ENCODE results near the gene OR6V1. TPM values are rescaled to one million over a fixed set of nuclear protein-coding genes. Genes with fewer than 3 reads are reported as not detected.

Gene OR6V1
- polyA plus RNA-seq, 3 donors: not detected

DNA sequence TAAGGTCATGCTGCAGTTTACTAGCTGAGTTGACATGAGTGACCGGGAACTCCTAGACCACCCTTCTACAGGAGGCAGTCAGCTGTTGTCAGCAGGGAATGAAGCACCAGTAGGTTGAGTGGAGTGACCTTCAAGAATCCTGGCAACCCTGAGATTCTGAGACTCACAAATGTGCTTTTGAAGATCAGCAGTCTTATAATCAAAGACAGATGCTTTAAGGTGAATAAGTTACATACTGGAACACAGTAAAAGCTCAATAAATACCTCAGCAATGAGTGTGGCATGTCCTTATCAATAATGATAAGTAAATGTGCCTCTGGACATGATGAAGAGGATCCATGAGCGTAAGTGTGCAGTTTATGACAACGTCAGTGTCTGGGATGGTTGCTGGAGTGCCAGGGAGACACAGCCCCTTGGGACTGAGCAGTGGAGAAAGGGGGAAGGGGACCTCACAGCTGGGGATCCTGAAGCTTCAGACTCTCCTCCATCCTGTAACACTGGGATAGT is 11.9 kb upstream of the OR6V1 start:
- intact Hi-C loops (cut with micrococcal nuclease): no loop called here
- no peaks in the 10 kb centered on the region for H3K27me3 ChIP-seq (ENCODE audit: control insufficient read depth in 2 of 2, insufficient read depth in 2 of 2, low read length in 2 of 2)
- no peak overlapping the region for H3K27ac Mint-ChIP-seq
- H3K9ac ChIP-seq (ENCODE audit: insufficient read depth, low read length, poor library complexity, severe bottlenecking): no peak overlapping the region
- H3K27me3 Mint-ChIP-seq (ENCODE audit: low read depth in 3 of 3): peaks cover 0 to 3% (median 0%) of the 10 kb centered on the region in 3 donors
- H2AFZ ChIP-seq (ENCODE audit: insufficient read depth, low read depth, low read length, poor library complexity, severe bottlenecking): no peak overlapping the region
- H3K4me1 Mint-ChIP-seq: peaks cover 6% of the 10 kb centered on the region
- H3K4me2 ChIP-seq (replicated peaks; ENCODE audit: extremely low read depth, low read length, poor library complexity, severe bottlenecking): no peak overlapping the region
- DNase-seq: no peak
- no peaks in the 10 kb centered on the region for H4K20me1 ChIP-seq (ENCODE audit: insufficient read depth, low read length)
- TF ChIP-seq, protein P1, sequence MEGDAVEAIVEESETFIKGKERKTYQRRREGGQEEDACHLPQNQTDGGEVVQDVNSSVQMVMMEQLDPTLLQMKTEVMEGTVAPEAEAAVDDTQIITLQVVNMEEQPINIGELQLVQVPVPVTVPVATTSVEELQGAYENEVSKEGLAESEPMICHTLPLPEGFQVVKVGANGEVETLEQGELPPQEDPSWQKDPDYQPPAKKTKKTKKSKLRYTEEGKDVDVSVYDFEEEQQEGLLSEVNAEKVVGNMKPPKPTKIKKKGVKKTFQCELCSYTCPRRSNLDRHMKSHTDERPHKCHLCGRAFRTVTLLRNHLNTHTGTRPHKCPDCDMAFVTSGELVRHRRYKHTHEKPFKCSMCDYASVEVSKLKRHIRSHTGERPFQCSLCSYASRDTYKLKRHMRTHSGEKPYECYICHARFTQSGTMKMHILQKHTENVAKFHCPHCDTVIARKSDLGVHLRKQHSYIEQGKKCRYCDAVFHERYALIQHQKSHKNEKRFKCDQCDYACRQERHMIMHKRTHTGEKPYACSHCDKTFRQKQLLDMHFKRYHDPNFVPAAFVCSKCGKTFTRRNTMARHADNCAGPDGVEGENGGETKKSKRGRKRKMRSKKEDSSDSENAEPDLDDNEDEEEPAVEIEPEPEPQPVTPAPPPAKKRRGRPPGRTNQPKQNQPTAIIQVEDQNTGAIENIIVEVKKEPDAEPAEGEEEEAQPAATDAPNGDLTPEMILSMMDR (IDR thresholded peaks at IDR 0.05): no peak
- WGBS (ENCODE audit: insufficient coverage): 80% methylated on average over 1 of the region's 3 CpGs
- no peaks in the 10 kb centered on the region for H3K79me2 ChIP-seq (ENCODE audit: insufficient read depth, low read length)
- H3K36me3 Mint-ChIP-seq: no peaks in the 10 kb centered on the region
- no peaks in the 10 kb centered on the region for H3K9me3 ChIP-seq (replicated peaks in 1 of 2; ENCODE audit: control insufficient read depth in 1 of 2, insufficient read depth in 1 of 2, low read length in 2 of 2)
- peaks cover 2 to 6% (median 4%) of the 10 kb centered on the region in 7 donors for H3K9me3 Mint-ChIP-seq
- H3K4me1 ChIP-seq (ENCODE audit: control insufficient read depth in 1 of 2, insufficient read depth in 2 of 2, low read length in 2 of 2): no peaks in the 10 kb centered on the region
- no peak overlapping the region for H3K4me3 ChIP-seq (replicated peaks in 1 of 3; ENCODE audit: low read depth in 2 of 3, low read length in 3 of 3)
- H3K4me3 Mint-ChIP-seq: no peak overlapping the region
- H3K36me3 ChIP-seq (replicated peaks in 1 of 2; ENCODE audit: control insufficient read depth in 1 of 2, insufficient read depth in 2 of 2, low read length in 2 of 2): no peaks in the 10 kb centered on the region
- no peak overlapping the region for H3K27ac ChIP-seq (ENCODE audit: low read depth in 1 of 2, low read length in 2 of 2)

GRCh38 chr7:143041346-143041745 is 10.8 kb upstream of the OR6V1 start:
- H3K27me3 ChIP-seq (ENCODE audit: control insufficient read depth in 2 of 2, insufficient read depth in 2 of 2, low read length in 2 of 2): no peaks in the 10 kb centered on the region
- WGBS (ENCODE audit: insufficient coverage): 100% methylated on average over 3 of the region's 6 CpGs
- intact Hi-C loops (cut with micrococcal nuclease): no loop called here

More at GRCh38 chr7:143041346-143041745, 10.8 kb upstream of the OR6V1 start:
- no peaks in the 10 kb centered on the region for H3K9me3 Mint-ChIP-seq
- no peak overlapping the region for H3K4me3 Mint-ChIP-seq
- H3K27ac Mint-ChIP-seq: no peak overlapping the region
- no peaks in the 10 kb centered on the region for H4K20me1 ChIP-seq (ENCODE audit: insufficient read depth, low read length)
- H3K4me3 ChIP-seq (replicated peaks in 1 of 3; ENCODE audit: low read depth in 2 of 3, low read length in 3 of 3): no peak overlapping the region
- H3K36me3 ChIP-seq (replicated peaks in 1 of 2; ENCODE audit: control insufficient read depth in 1 of 2, insufficient read depth in 2 of 2, low read length in 2 of 2): no peaks in the 10 kb centered on the region
- H2AFZ ChIP-seq (ENCODE audit: insufficient read depth, low read depth, low read length, poor library complexity, severe bottlenecking): no peak overlapping the region
- no peaks in the 10 kb centered on the region for H3K36me3 Mint-ChIP-seq
- no peaks in the 10 kb centered on the region for H3K9me3 ChIP-seq (replicated peaks in 1 of 2; ENCODE audit: control insufficient read depth in 1 of 2, insufficient read depth in 1 of 2, low read length in 2 of 2)
- no peak overlapping the region for H3K4me2 ChIP-seq (replicated peaks; ENCODE audit: extremely low read depth, low read length, poor library complexity, severe bottlenecking)
- H3K27me3 Mint-ChIP-seq (ENCODE audit: low read depth in 3 of 3): peaks cover 0 to 3% (median 0%) of the 10 kb centered on the region in 3 donors
- H3K4me1 ChIP-seq (ENCODE audit: control insufficient read depth in 1 of 2, insufficient read depth in 2 of 2, low read length in 2 of 2): peaks cover 2% of the 10 kb centered on the region in 2 donors
- no peak for DNase-seq
- TF ChIP-seq, protein P1 (IDR thresholded peaks at IDR 0.05): no peak
- H3K9ac ChIP-seq (ENCODE audit: insufficient read depth, low read length, poor library complexity, severe bottlenecking): no peak overlapping the region
- no peaks in the 10 kb centered on the region for H3K79me2 ChIP-seq (ENCODE audit: insufficient read depth, low read length)
- peaks cover 8% of the 10 kb centered on the region for H3K4me1 Mint-ChIP-seq
- no peak overlapping the region for H3K27ac ChIP-seq (ENCODE audit: low read depth in 1 of 2, low read length in 2 of 2)

Measured in CD14-positive monocyte (primary cell).